Measurements from ENCODE around the gene SASH1. TPM values are rescaled to one million over a fixed set of nuclear protein-coding genes. Genes with fewer than 3 reads are reported as not detected.

SASH1 gene
- total RNA-seq, 1 experiment from 2014 or later = 42.0 TPM

GRCh38 chr6:148548749-148549140 lies 206.1 kb downstream of the SASH1 start:
- Histone ChIP-seq H3K4me1 (no peaks in the 10 kb centered on the region), H3K4me3 (ENCODE audit: low read depth, low read length) (no peak overlapping the region), H3K36me3 (ENCODE audit: control insufficient read depth, insufficient read depth, low read length) (no peaks in the 10 kb centered on the region), H3K9me3 (no peaks in the 10 kb centered on the region), H3K27me3 (replicated peaks; ENCODE audit: control insufficient read depth, insufficient read depth, low read length) (no peaks in the 10 kb centered on the region)
- H3K9me3 Mint-ChIP-seq (ENCODE audit: unreplicated experiment) = peaks cover 7% of the 10 kb centered on the region
- POLR2A ChIA-PET = no interaction called here
- CTCF ChIA-PET = no interaction called here
- no peak for DNase-seq
- peaks cover 28% of the 10 kb centered on the region for H3K36me3 Mint-ChIP-seq (ENCODE audit: insufficient read depth, unreplicated experiment)
- no peak overlapping the region for H3K27ac Mint-ChIP-seq (ENCODE audit: unreplicated experiment)
- TF ChIP-seq CTCF (IDR thresholded peaks at IDR 0.05; ENCODE audit: insufficient read depth in 1 of 2, low read depth in 1 of 2, low read length in 1 of 2, severe bottlenecking in 1 of 2, unreplicated experiment in 1 of 2) = no peak
- no peaks in the 10 kb centered on the region for H3K27me3 Mint-ChIP-seq (ENCODE audit: insufficient read depth, unreplicated experiment)
- no peak overlapping the region for H3K4me3 Mint-ChIP-seq (ENCODE audit: unreplicated experiment)
- intact Hi-C loops (cut with micrococcal nuclease; ENCODE audit: unreplicated experiment) = no loop called here
- BruUV-seq (replicated peaks) = no TSS peak
- no peaks in the 10 kb centered on the region for H3K4me1 Mint-ChIP-seq (ENCODE audit: low read depth, unreplicated experiment)

- no peak for DNase-seq
- intact Hi-C loops (cut with micrococcal nuclease; ENCODE audit: unreplicated experiment) = no loop called here
Measured at GRCh38 chr6:148550569-148550968, 207.9 kb downstream of the SASH1 start.

DNA sequence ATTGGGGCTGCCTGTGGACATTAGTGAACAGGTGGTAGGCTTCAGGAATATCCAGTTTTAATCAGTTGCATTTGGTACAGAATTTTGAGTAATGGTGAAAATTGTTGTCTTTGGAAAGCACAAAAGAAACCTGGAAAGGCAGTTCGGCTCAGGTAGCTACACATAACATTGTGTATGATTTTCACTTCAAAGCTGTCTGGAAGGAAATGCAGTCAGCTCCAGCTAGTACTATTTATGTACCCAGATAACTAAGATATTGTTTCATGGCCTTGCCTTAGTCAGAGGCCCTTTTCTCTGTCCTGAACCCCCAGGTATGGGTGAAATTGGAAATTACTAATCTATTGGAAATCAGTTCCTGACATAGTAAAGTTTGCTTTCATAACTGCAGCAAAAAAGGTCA lies 208.6 kb downstream of the SASH1 start:
- CTCF ChIA-PET = no interaction called here
- no TSS peak for BruUV-seq (replicated peaks)
- no peak for DNase-seq

More at GRCh38 chr6:148550569-148550968, 207.9 kb downstream of the SASH1 start:
- Mint-ChIP-seq H3K36me3 (ENCODE audit: insufficient read depth, unreplicated experiment) (peaks cover 30% of the 10 kb centered on the region), H3K27me3 (ENCODE audit: insufficient read depth, unreplicated experiment) (no peaks in the 10 kb centered on the region), H3K4me3 (ENCODE audit: unreplicated experiment) (no peak overlapping the region), H3K4me1 (ENCODE audit: low read depth, unreplicated experiment) (no peaks in the 10 kb centered on the region), H3K27ac (ENCODE audit: unreplicated experiment) (no peak overlapping the region), H3K9me3 (ENCODE audit: unreplicated experiment) (peaks cover 10% of the 10 kb centered on the region)
- TSS peak; percentile 36 for BruUV-seq (replicated peaks)
- no peaks in the 10 kb centered on the region for H3K4me1 ChIP-seq
- CTCF ChIA-PET = no interaction called here
- POLR2A ChIA-PET = no interaction called here
- no peaks in the 10 kb centered on the region for H3K36me3 ChIP-seq (ENCODE audit: control insufficient read depth, insufficient read depth, low read length)
- H3K4me3 ChIP-seq (ENCODE audit: low read depth, low read length) = no peak overlapping the region
- no peak for TF ChIP-seq CTCF (IDR thresholded peaks at IDR 0.05; ENCODE audit: insufficient read depth in 1 of 2, low read depth in 1 of 2, low read length in 1 of 2, severe bottlenecking in 1 of 2, unreplicated experiment in 1 of 2)
- H3K27me3 ChIP-seq (replicated peaks; ENCODE audit: control insufficient read depth, insufficient read depth, low read length) = no peaks in the 10 kb centered on the region
- no peaks in the 10 kb centered on the region for H3K9me3 ChIP-seq

More for the DNA sequence above, 208.6 kb downstream of the SASH1 start:
- Mint-ChIP-seq H3K4me1 (ENCODE audit: low read depth, unreplicated experiment) (no peaks in the 10 kb centered on the region), H3K27ac (ENCODE audit: unreplicated experiment) (no peak overlapping the region), H3K4me3 (ENCODE audit: unreplicated experiment) (no peak overlapping the region), H3K9me3 (ENCODE audit: unreplicated experiment) (peaks cover 11% of the 10 kb centered on the region), H3K36me3 (ENCODE audit: insufficient read depth, unreplicated experiment) (peaks cover 27% of the 10 kb centered on the region), H3K27me3 (ENCODE audit: insufficient read depth, unreplicated experiment) (peaks cover under 1% of the 10 kb centered on the region)
- no peaks in the 10 kb centered on the region for H3K27me3 ChIP-seq (replicated peaks; ENCODE audit: control insufficient read depth, insufficient read depth, low read length)
- intact Hi-C loops (cut with micrococcal nuclease; ENCODE audit: unreplicated experiment) = no loop called here
- H3K4me1 ChIP-seq = no peaks in the 10 kb centered on the region
- POLR2A ChIA-PET = no interaction called here
- no peaks in the 10 kb centered on the region for H3K9me3 ChIP-seq
- no peaks in the 10 kb centered on the region for H3K36me3 ChIP-seq (ENCODE audit: control insufficient read depth, insufficient read depth, low read length)
- no peak for TF ChIP-seq CTCF (IDR thresholded peaks at IDR 0.05; ENCODE audit: insufficient read depth in 1 of 2, low read depth in 1 of 2, low read length in 1 of 2, severe bottlenecking in 1 of 2, unreplicated experiment in 1 of 2)
- no peak overlapping the region for H3K4me3 ChIP-seq (ENCODE audit: low read depth, low read length)
